ENCODE data around the gene TM4SF20. TPM values are rescaled to one million over a fixed set of nuclear protein-coding genes. Genes with fewer than 3 reads are reported as not detected.

Gene TM4SF20
- polyA plus RNA-seq, 1 donor (not counting 4 experiments of a cell fraction or from before 2014, with no cell fraction given), result not detected

GRCh38 chr2:227326783-227327182 is 52.3 kb downstream of the TM4SF20 start:
- H3K9me3 ChIP-seq (ENCODE audit: control insufficient read depth, low read depth, low read length), result no peaks in the 10 kb centered on the region
- H4K20me1 ChIP-seq (ENCODE audit: control insufficient read depth, extremely low read depth, insufficient read depth, low read length), result no peaks in the 10 kb centered on the region
- H3K36me3 ChIP-seq (ENCODE audit: control insufficient read depth in 2 of 2, extremely low read depth in 1 of 2, insufficient read depth in 2 of 2, low read length in 2 of 2), result no peaks in the 10 kb centered on the region
- TF ChIP-seq EZH2 (IDR thresholded peaks at IDR 0.05; ENCODE audit: low read length), result no peak
- TF ChIP-seq CTCF (optimal IDR thresholded peaks at IDR 0.05 in 1 of 3, IDR thresholded peaks at IDR 0.05 in 1 of 3, conservative IDR thresholded peaks at IDR 0.05 in 1 of 3; ENCODE audit: extremely low read depth in 1 of 3, insufficient read depth in 2 of 3, low read length in 3 of 3), result no peak
- no peak overlapping the region for H2AFZ ChIP-seq (ENCODE audit: control insufficient read depth, low read length)
- H3K4me1 ChIP-seq (ENCODE audit: control insufficient read depth, extremely low read depth, insufficient read depth, low read length), result peaks cover 9% of the 10 kb centered on the region
- H3K9me1 ChIP-seq (ENCODE audit: control insufficient read depth, extremely low read depth, insufficient read depth, low read length), result no peaks in the 10 kb centered on the region
- no peak for FAIRE-seq
- no peak overlapping the region for H3K9ac ChIP-seq (ENCODE audit: control insufficient read depth, extremely low read depth, insufficient read depth, low read length)
- peaks cover 52% of the 10 kb centered on the region for H3K79me2 ChIP-seq (ENCODE audit: control insufficient read depth, insufficient read depth, low read length)
- no peaks in the 10 kb centered on the region for H3K27me3 ChIP-seq (ENCODE audit: control insufficient read depth, extremely low read depth, insufficient read depth, low read length)
- H3K4me3 ChIP-seq (ENCODE audit: control insufficient read depth in 2 of 3, extremely low read depth in 1 of 3, insufficient read depth in 2 of 3, low read depth in 1 of 3, low read length in 3 of 3), result peak overlapping the region in 1 of 3 experiments; percentile 98
- dilution Hi-C loops (cut with MboI; ENCODE audit: extremely low pct_ligation_motif_present, low sequenced_read_pairs), result no loop called here
- no peak for DNase-seq (ENCODE audit: low read depth, low spot score)
- no peak overlapping the region for H3K27ac ChIP-seq (ENCODE audit: control insufficient read depth, insufficient read depth, low read length)
- H3K4me2 ChIP-seq (ENCODE audit: control insufficient read depth, extremely low read depth, insufficient read depth, low read depth, low read length), result peak overlapping the region; percentile 78

GRCh38 chr2:227325839-227326195 is 53.3 kb downstream of the TM4SF20 start:
- dilution Hi-C loops (cut with MboI; ENCODE audit: extremely low pct_ligation_motif_present, low sequenced_read_pairs), result no loop called here
- H3K4me3 ChIP-seq (ENCODE audit: control insufficient read depth in 2 of 3, extremely low read depth in 1 of 3, insufficient read depth in 2 of 3, low read depth in 1 of 3, low read length in 3 of 3), result peak overlapping the region; percentile 95 to 98 (median 97)
- DNase-seq (ENCODE audit: low read depth, low spot score) (no peak), FAIRE-seq (no peak)
- peak overlapping the region; percentile 78 for H2AFZ ChIP-seq (ENCODE audit: control insufficient read depth, low read length)
- no peaks in the 10 kb centered on the region for H3K9me1 ChIP-seq (ENCODE audit: control insufficient read depth, extremely low read depth, insufficient read depth, low read length)
- H3K9ac ChIP-seq (ENCODE audit: control insufficient read depth, extremely low read depth, insufficient read depth, low read length), result peak overlapping the region; percentile 88
- no peaks in the 10 kb centered on the region for H3K36me3 ChIP-seq (ENCODE audit: control insufficient read depth in 2 of 2, extremely low read depth in 1 of 2, insufficient read depth in 2 of 2, low read length in 2 of 2)
- H4K20me1 ChIP-seq (ENCODE audit: control insufficient read depth, extremely low read depth, insufficient read depth, low read length), result no peaks in the 10 kb centered on the region
- TF ChIP-seq EZH2 (IDR thresholded peaks at IDR 0.05; ENCODE audit: low read length) (no peak), CTCF (optimal IDR thresholded peaks at IDR 0.05 in 1 of 3, IDR thresholded peaks at IDR 0.05 in 1 of 3, conservative IDR thresholded peaks at IDR 0.05 in 1 of 3; ENCODE audit: extremely low read depth in 1 of 3, insufficient read depth in 2 of 3, low read length in 3 of 3) (peak in 1 of 3 experiments; percentile 4)
- peak overlapping the region; percentile 85 for H3K27ac ChIP-seq (ENCODE audit: control insufficient read depth, insufficient read depth, low read length)
- peaks cover 9% of the 10 kb centered on the region for H3K4me1 ChIP-seq (ENCODE audit: control insufficient read depth, extremely low read depth, insufficient read depth, low read length)
- peak overlapping the region; percentile 78 for H3K4me2 ChIP-seq (ENCODE audit: control insufficient read depth, extremely low read depth, insufficient read depth, low read depth, low read length)
- H3K9me3 ChIP-seq (ENCODE audit: control insufficient read depth, low read depth, low read length), result no peaks in the 10 kb centered on the region
- H3K27me3 ChIP-seq (ENCODE audit: control insufficient read depth, extremely low read depth, insufficient read depth, low read length), result no peaks in the 10 kb centered on the region
- H3K79me2 ChIP-seq (ENCODE audit: control insufficient read depth, insufficient read depth, low read length), result peaks cover 48% of the 10 kb centered on the region

Data from keratinocyte (primary cell).